OCI-LY7 (cell line): ENCODE results near the gene PGC.

ENCODE experiments used
- CTCF ChIP-seq: fragments of 200-600 bp; sonication (generic); conservative IDR thresholded peaks from 2 replicates; pipeline ENCODE4 v1.5.1; 2014; ENCODE audit warnings: mild to moderate bottlenecking, antibody characterized with exemption, low read length, moderate library complexity, mixed read lengths
- EZH2phosphoT487 ChIP-seq: fragments of 200-600 bp; sonication (generic); IDR thresholded peaks from 2 replicates; pipeline ENCODE4 v1.6.1; 2018; ENCODE audit warnings: low read depth, borderline replicate concordance, mild to moderate bottlenecking, mixed run types, antibody characterized with exemption, low read length, moderate library complexity, mixed read lengths

GRCh38 chr6:41732591-41733359 is 14.4 kb downstream of the PGC start:
- TF ChIP-seq CTCF: no peak
- no peak for TF ChIP-seq EZH2phosphoT487
